Measurements from ENCODE around the gene RPL12. TPM values are rescaled to one million over a fixed set of nuclear protein-coding genes. Genes with fewer than 3 reads are reported as not detected.

The RPL12 gene
- total RNA-seq, 4 donors from 2014 or later: 2,291 to 3,774 (median 2,862) TPM

GRCh38 chr9:127491516-127491915, 40.3 kb upstream of the RPL12 start:
- no peaks in the 10 kb centered on the region for H3K9me3 ChIP-seq
- peaks cover 12% of the 10 kb centered on the region for H3K4me1 ChIP-seq
- H3K27me3 ChIP-seq: no peaks in the 10 kb centered on the region
- H3K36me3 ChIP-seq: peaks cover 83% of the 10 kb centered on the region
- H3K4me3 ChIP-seq: no peak overlapping the region
- no peak for DNase-seq (ENCODE audit: low spot score in 2 of 2)
- no peak overlapping the region for H3K27ac ChIP-seq
- WGBS: no CpG with 5 or more reads among the region's 10 CpGs
- TF ChIP-seq CTCF (IDR thresholded peaks at IDR 0.05): no peak
- TF ChIP-seq POLR2A (IDR thresholded peaks at IDR 0.05): no peak
- TF ChIP-seq EP300 (IDR thresholded peaks at IDR 0.05): no peak
- TF ChIP-seq POLR2AphosphoS5 (IDR thresholded peaks at IDR 0.05): no peak

GRCh38 chr9:127490535-127491230, 39.5 kb upstream of the RPL12 start:
- no peaks in the 10 kb centered on the region for H3K9me3 ChIP-seq
- H3K27me3 ChIP-seq: no peaks in the 10 kb centered on the region
- peaks cover 84% of the 10 kb centered on the region for H3K36me3 ChIP-seq
- TF ChIP-seq POLR2AphosphoS5 (IDR thresholded peaks at IDR 0.05): no peak
- no peak for TF ChIP-seq EP300 (IDR thresholded peaks at IDR 0.05)
- TF ChIP-seq CTCF (IDR thresholded peaks at IDR 0.05): no peak
- no peak for TF ChIP-seq POLR2A (IDR thresholded peaks at IDR 0.05)
- no peak overlapping the region for H3K4me3 ChIP-seq
- peaks cover 12% of the 10 kb centered on the region for H3K4me1 ChIP-seq
- no peak overlapping the region for H3K27ac ChIP-seq
- 92% methylated on average over 9 of the region's 9 CpGs for WGBS
- no peak for DNase-seq (ENCODE audit: low spot score in 2 of 2)

GRCh38 chr9:127489471-127490115, 38.4 kb upstream of the RPL12 start:
- peaks cover 1% of the 10 kb centered on the region for H3K4me1 ChIP-seq
- no peak overlapping the region for H3K4me3 ChIP-seq
- H3K9me3 ChIP-seq: no peaks in the 10 kb centered on the region
- peaks cover 92% of the 10 kb centered on the region for H3K36me3 ChIP-seq
- H3K27ac ChIP-seq: no peak overlapping the region
- 91% methylated on average over 12 of the region's 22 CpGs for WGBS
- TF ChIP-seq POLR2A (IDR thresholded peaks at IDR 0.05) (no peak), EP300 (IDR thresholded peaks at IDR 0.05) (no peak), CTCF (IDR thresholded peaks at IDR 0.05) (no peak), POLR2AphosphoS5 (IDR thresholded peaks at IDR 0.05) (no peak)
- no peaks in the 10 kb centered on the region for H3K27me3 ChIP-seq
- DNase-seq (ENCODE audit: low spot score in 2 of 2): no peak

GRCh38 chr9:127488946-127489345, 37.7 kb upstream of the RPL12 start:
- Histone ChIP-seq H3K9me3 (no peaks in the 10 kb centered on the region), H3K27me3 (no peaks in the 10 kb centered on the region), H3K4me3 (no peak overlapping the region), H3K4me1 (no peaks in the 10 kb centered on the region), H3K36me3 (peaks cover 93% of the 10 kb centered on the region), H3K27ac (no peak overlapping the region)
- TF ChIP-seq POLR2AphosphoS5 (IDR thresholded peaks at IDR 0.05) (no peak), EP300 (IDR thresholded peaks at IDR 0.05) (no peak), POLR2A (IDR thresholded peaks at IDR 0.05) (no peak), CTCF (IDR thresholded peaks at IDR 0.05) (no peak)
- 97% methylated on average over 8 of the region's 8 CpGs for WGBS
- DNase-seq (ENCODE audit: low spot score in 2 of 2): no peak

- DNase-seq (ENCODE audit: low spot score in 2 of 2): no peak
- Histone ChIP-seq H3K9me3 (no peaks in the 10 kb centered on the region), H3K36me3 (peaks cover 83% of the 10 kb centered on the region), H3K4me3 (no peak overlapping the region), H3K27me3 (no peaks in the 10 kb centered on the region), H3K4me1 (no peaks in the 10 kb centered on the region), H3K27ac (peak overlapping the region; percentile 31)
- WGBS: 87% methylated on average over 11 of the region's 11 CpGs
- TF ChIP-seq POLR2A (IDR thresholded peaks at IDR 0.05) (no peak), CTCF (IDR thresholded peaks at IDR 0.05) (no peak), POLR2AphosphoS5 (IDR thresholded peaks at IDR 0.05) (no peak), EP300 (IDR thresholded peaks at IDR 0.05) (no peak)
These were observed 34.8 kb upstream of the RPL12 start for GRCh38 chr9:127485995-127486394.

All from suprapubic skin (tissue), 4 donors.